WTC11 (cell line): Measurements from ENCODE around the gene ACO2. TPM values are rescaled to one million over a fixed set of nuclear protein-coding genes. Genes with fewer than 3 reads are reported as not detected.

Source experiments
- ATAC-seq: fragments of 200-7000 bp; cut with Tn5 transposase; 2 replicates; pipeline ENCODE4 v1.10.0; 2021; ENCODE audit warnings: mild to moderate bottlenecking, moderate library complexity
- CTCF ChIA-PET: fragments of 300-600 bp; sonication (Branson Sonifier 250); formaldehyde crosslinking; loops from one replicate; lab custom pipeline; 2021; ENCODE audit warnings: antibody characterized with exemption; lab: Charles Lee
- POLR2A ChIA-PET: fragments of 350-600 bp; sonication (Branson Sonifier 250); formaldehyde crosslinking; loops from one replicate; lab custom pipeline; 2021; ENCODE audit warnings: antibody characterized with exemption; lab: Charles Lee
- DNase-seq: peaks from one replicate; pipeline ENCODE4 v3.0.0; 2021; ENCODE audit warnings: low spot score
- H3K27ac Mint-ChIP-seq: 2 replicates; pipeline ENCODE4 v1.8.0; 2021; ENCODE audit warnings: mixed read lengths
- H3K27me3 Mint-ChIP-seq: 2 replicates; pipeline ENCODE4 v1.8.0; 2021; ENCODE audit warnings: low read depth, mild to moderate bottlenecking, moderate library complexity, mixed read lengths
- H3K36me3 Mint-ChIP-seq: 2 replicates; pipeline ENCODE4 v1.8.0; 2021; ENCODE audit warnings: mixed read lengths
- H3K4me1 Mint-ChIP-seq: 2 replicates; pipeline ENCODE4 v1.8.0; 2022; ENCODE audit warnings: mixed read lengths
- H3K4me3 Mint-ChIP-seq: 2 replicates; pipeline ENCODE4 v1.8.0; 2021; ENCODE audit warnings: mild to moderate bottlenecking, moderate library complexity, mixed read lengths
- H3K9me3 Mint-ChIP-seq: 2 replicates; pipeline ENCODE4 v1.8.0; 2021; ENCODE audit warnings: mixed read lengths
- ESRRA ChIP-seq: sonication (generic); formaldehyde crosslinking; IDR thresholded peaks from 2 replicates; pipeline ENCODE4 v1.8.1; 2022; ENCODE audit warnings: mild to moderate bottlenecking, missing genetic modification reagents, borderline replicate concordance
- FOXP1 ChIP-seq: sonication (generic); formaldehyde crosslinking; IDR thresholded peaks from 2 replicates; pipeline ENCODE4 v1.8.0; 2022; ENCODE audit warnings: missing genetic modification reagents, mild to moderate bottlenecking, moderate library complexity, borderline replicate concordance
- GRHL2 ChIP-seq: fragments of 250-450 bp; sonication (Bioruptor Pico); IDR thresholded peaks from 2 replicates; pipeline ENCODE4 v1.8.0; 2022; ENCODE audit warnings: mild to moderate bottlenecking, moderate library complexity; ENCODE audit not compliant: insufficient replicate concordance, severe bottlenecking
- HMGA2 ChIP-seq: fragments of 250-450 bp; sonication (Bioruptor Pico); IDR thresholded peaks from 2 replicates; pipeline ENCODE4 v1.4.0; 2021; ENCODE audit warnings: mild to moderate bottlenecking, moderate library complexity
- HMGXB4 ChIP-seq: sonication (generic); formaldehyde crosslinking; IDR thresholded peaks from 2 replicates; pipeline ENCODE4 v1.8.1; 2023; ENCODE audit warnings: mild to moderate bottlenecking, moderate library complexity, missing genetic modification reagents
- KAT7 ChIP-seq: sonication (generic); formaldehyde crosslinking; IDR thresholded peaks from 2 replicates; pipeline ENCODE4 v1.8.1; 2023; ENCODE audit warnings: missing genetic modification reagents, mild to moderate bottlenecking, borderline replicate concordance
- NFE2L1 ChIP-seq: sonication (generic); formaldehyde crosslinking; IDR thresholded peaks from 2 replicates; pipeline ENCODE4 v1.8.1; 2023; ENCODE audit warnings: missing genetic modification reagents
- NR3C1 ChIP-seq: sonication (generic); formaldehyde crosslinking; conservative IDR thresholded peaks from 2 replicates; pipeline ENCODE4 v1.8.1; 2023; ENCODE audit warnings: low read depth, mild to moderate bottlenecking, missing genetic modification reagents
- OVOL2 ChIP-seq: fragments of 250-450 bp; sonication (Bioruptor Pico); IDR thresholded peaks from 2 replicates; pipeline ENCODE4 v1.9.0; 2021; ENCODE audit warnings: mild to moderate bottlenecking, borderline replicate concordance
- PREB ChIP-seq: sonication (generic); formaldehyde crosslinking; IDR thresholded peaks from 2 replicates; pipeline ENCODE4 v1.8.1; 2022; ENCODE audit warnings: mild to moderate bottlenecking, missing genetic modification reagents, moderate library complexity, borderline replicate concordance
- PRRX2 ChIP-seq: fragments of 250-450 bp; sonication (Bioruptor Pico); IDR thresholded peaks from 2 replicates; pipeline ENCODE4 v1.8.0; 2021; ENCODE audit warnings: mild to moderate bottlenecking
- STAT6 ChIP-seq: sonication (generic); formaldehyde crosslinking; conservative IDR thresholded peaks from 2 replicates; pipeline ENCODE4 v1.8.1; 2023; ENCODE audit warnings: mild to moderate bottlenecking, low read depth, missing genetic modification reagents, moderate library complexity
- TCF7 ChIP-seq: sonication (generic); formaldehyde crosslinking; IDR thresholded peaks from 2 replicates; pipeline ENCODE4 v1.8.0; 2022; ENCODE audit warnings: mild to moderate bottlenecking, low read depth, missing genetic modification reagents, moderate library complexity
- TEAD1 ChIP-seq: sonication (generic); formaldehyde crosslinking; IDR thresholded peaks from 2 replicates; pipeline ENCODE4 v1.8.0; 2022; ENCODE audit warnings: mild to moderate bottlenecking, missing genetic modification reagents
- ZBTB21 ChIP-seq: sonication (generic); formaldehyde crosslinking; IDR thresholded peaks from 2 replicates; pipeline ENCODE4 v1.8.1; 2023; ENCODE audit warnings: mild to moderate bottlenecking, missing genetic modification reagents, borderline replicate concordance
- ZMAT4 ChIP-seq: fragments of 250-450 bp; sonication (Bioruptor Pico); IDR thresholded peaks from 2 replicates; pipeline ENCODE4 v1.9.0; 2021; ENCODE audit warnings: mild to moderate bottlenecking
- ZNF138 ChIP-seq: sonication (generic); formaldehyde crosslinking; conservative IDR thresholded peaks from 2 replicates; pipeline ENCODE4 v1.8.1; 2022; ENCODE audit warnings: mild to moderate bottlenecking, moderate library complexity, missing genetic modification reagents
- total RNA-seq: library from RNA; stranded (reverse); gene quantifications from 3 replicates; pipeline ENCODE4 v1.2.3, GENCODE V29; 2021
- TF ChIP-seq, protein P1 (sequence below): sonication (generic); formaldehyde crosslinking; IDR thresholded peaks from 2 replicates; pipeline ENCODE4 v1.8.1; 2023; ENCODE audit warnings: mild to moderate bottlenecking, missing genetic modification reagents
- TF ChIP-seq, protein P2 (sequence below): fragments of 250-450 bp; sonication (Bioruptor Pico); IDR thresholded peaks from 2 replicates; pipeline ENCODE4 v1.9.0; 2021; ENCODE audit warnings: mild to moderate bottlenecking, borderline replicate concordance

The ACO2 gene
- total RNA-seq, 1 experiment from 2014 or later, result 104 TPM

GRCh38 chr22:41561788-41562187, 92.9 kb downstream of the ACO2 start:
- H3K27me3 Mint-ChIP-seq, result no peaks in the 10 kb centered on the region
- H3K36me3 Mint-ChIP-seq, result no peaks in the 10 kb centered on the region
- ChIA-PET POLR2A (interaction anchor here (0.7 to 1.6 kb wide), 3 partner anchors 18 to 28 kb away, joined by 3 to 7 read pairs (median 4); partner anchors contain the start of genes PMM1 and POLR3H), CTCF (interaction anchor here (0.6 to 2.8 kb wide), 4 partner anchors 9 to 105 kb away, joined by 4 to 10 read pairs (median 8); no protein-coding TSS in a partner anchor)
- ATAC-seq, result no peak
- DNase-seq, result no peak
- peaks cover 43% of the 10 kb centered on the region for H3K4me1 Mint-ChIP-seq
- TF ChIP-seq GRHL2 (CRISPR knock-in tag) (no peak), STAT6 (no peak), NR3C1 (CRISPR knock-in tag) (no peak), ZBTB21 (CRISPR knock-in tag) (no peak), OVOL2 (CRISPR knock-in tag) (no peak), FOXP1 (CRISPR knock-in tag) (no peak), ESRRA (no peak), ZNF138 (CRISPR knock-in tag) (no peak), HMGA2 (CRISPR knock-in tag) (no peak), PREB (CRISPR knock-in tag) (no peak), HMGXB4 (CRISPR knock-in tag) (no peak), PRRX2 (CRISPR knock-in tag) (no peak), NFE2L1 (CRISPR knock-in tag) (no peak), KAT7 (CRISPR knock-in tag) (no peak)
- no peak overlapping the region for H3K27ac Mint-ChIP-seq
- H3K9me3 Mint-ChIP-seq, result no peaks in the 10 kb centered on the region
- no peak overlapping the region for H3K4me3 Mint-ChIP-seq

DNA sequence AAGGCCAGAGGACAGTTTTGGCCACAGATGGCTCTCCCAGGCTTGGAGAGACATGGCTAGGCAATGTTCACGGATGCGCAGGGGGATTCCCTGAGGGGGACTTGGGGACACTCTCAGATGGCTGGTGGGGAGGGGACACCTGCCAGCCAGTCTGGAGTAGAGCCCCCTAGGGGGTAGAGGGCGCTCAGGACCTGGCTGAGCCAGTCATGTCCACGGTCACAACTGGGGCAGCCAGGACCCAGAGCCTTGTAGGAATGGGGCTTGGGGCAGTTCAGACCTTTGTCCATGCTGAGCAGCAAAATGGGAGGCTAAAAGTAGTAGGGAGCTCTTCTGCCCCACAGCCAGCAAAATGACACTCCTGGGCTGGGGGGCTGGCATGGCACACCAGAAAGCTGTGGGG, 93.5 kb downstream of the ACO2 start:
- Mint-ChIP-seq H3K4me1 (peaks cover 39% of the 10 kb centered on the region), H3K36me3 (no peaks in the 10 kb centered on the region), H3K27ac (no peak overlapping the region), H3K9me3 (no peaks in the 10 kb centered on the region), H3K4me3 (no peak overlapping the region), H3K27me3 (no peaks in the 10 kb centered on the region)
- DNase-seq (no peak), ATAC-seq (no peak)
- CTCF ChIA-PET, result interaction anchor here (0.5 to 1.9 kb wide), 9 partner anchors 15 to 1088 kb away, joined by 3 to 9 read pairs (median 5); partner anchors contain the start of genes DESI1, PMM1 and XRCC6
- POLR2A ChIA-PET, result interaction anchor here (0.7 to 0.9 kb wide), 2 partner anchors 18 to 27 kb away, joined by 3 to 4 read pairs; partner anchors contain the start of gene POLR3H
- TF ChIP-seq TCF7 (CRISPR knock-in tag) (no peak), ZBTB21 (CRISPR knock-in tag) (no peak), ZMAT4 (no peak), FOXP1 (CRISPR knock-in tag) (no peak), TEAD1 (CRISPR knock-in tag) (no peak)
- TF ChIP-seq, protein P1, sequence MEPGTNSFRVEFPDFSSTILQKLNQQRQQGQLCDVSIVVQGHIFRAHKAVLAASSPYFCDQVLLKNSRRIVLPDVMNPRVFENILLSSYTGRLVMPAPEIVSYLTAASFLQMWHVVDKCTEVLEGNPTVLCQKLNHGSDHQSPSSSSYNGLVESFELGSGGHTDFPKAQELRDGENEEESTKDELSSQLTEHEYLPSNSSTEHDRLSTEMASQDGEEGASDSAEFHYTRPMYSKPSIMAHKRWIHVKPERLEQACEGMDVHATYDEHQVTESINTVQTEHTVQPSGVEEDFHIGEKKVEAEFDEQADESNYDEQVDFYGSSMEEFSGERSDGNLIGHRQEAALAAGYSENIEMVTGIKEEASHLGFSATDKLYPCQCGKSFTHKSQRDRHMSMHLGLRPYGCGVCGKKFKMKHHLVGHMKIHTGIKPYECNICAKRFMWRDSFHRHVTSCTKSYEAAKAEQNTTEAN, result no peak
- TF ChIP-seq, protein P2, sequence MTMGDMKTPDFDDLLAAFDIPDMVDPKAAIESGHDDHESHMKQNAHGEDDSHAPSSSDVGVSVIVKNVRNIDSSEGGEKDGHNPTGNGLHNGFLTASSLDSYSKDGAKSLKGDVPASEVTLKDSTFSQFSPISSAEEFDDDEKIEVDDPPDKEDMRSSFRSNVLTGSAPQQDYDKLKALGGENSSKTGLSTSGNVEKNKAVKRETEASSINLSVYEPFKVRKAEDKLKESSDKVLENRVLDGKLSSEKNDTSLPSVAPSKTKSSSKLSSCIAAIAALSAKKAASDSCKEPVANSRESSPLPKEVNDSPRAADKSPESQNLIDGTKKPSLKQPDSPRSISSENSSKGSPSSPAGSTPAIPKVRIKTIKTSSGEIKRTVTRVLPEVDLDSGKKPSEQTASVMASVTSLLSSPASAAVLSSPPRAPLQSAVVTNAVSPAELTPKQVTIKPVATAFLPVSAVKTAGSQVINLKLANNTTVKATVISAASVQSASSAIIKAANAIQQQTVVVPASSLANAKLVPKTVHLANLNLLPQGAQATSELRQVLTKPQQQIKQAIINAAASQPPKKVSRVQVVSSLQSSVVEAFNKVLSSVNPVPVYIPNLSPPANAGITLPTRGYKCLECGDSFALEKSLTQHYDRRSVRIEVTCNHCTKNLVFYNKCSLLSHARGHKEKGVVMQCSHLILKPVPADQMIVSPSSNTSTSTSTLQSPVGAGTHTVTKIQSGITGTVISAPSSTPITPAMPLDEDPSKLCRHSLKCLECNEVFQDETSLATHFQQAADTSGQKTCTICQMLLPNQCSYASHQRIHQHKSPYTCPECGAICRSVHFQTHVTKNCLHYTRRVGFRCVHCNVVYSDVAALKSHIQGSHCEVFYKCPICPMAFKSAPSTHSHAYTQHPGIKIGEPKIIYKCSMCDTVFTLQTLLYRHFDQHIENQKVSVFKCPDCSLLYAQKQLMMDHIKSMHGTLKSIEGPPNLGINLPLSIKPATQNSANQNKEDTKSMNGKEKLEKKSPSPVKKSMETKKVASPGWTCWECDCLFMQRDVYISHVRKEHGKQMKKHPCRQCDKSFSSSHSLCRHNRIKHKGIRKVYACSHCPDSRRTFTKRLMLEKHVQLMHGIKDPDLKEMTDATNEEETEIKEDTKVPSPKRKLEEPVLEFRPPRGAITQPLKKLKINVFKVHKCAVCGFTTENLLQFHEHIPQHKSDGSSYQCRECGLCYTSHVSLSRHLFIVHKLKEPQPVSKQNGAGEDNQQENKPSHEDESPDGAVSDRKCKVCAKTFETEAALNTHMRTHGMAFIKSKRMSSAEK (CRISPR knock-in tag), result no peak
